Mucosa of stomach (tissue), 1 donor: ENCODE data around the gene ZC3H6.
"Not testable (repeated sequence)": the region's sequence is repeated elsewhere in the genome, so short reads cannot be mapped to it uniquely, and the experiment has no call there.

ENCODE experiments used
- H3K27me3 ChIP-seq: one replicate; pipeline ENCODE4 v1.7.0; 2013; ENCODE audit warnings: mild to moderate bottlenecking, low read length; ENCODE audit not compliant: control insufficient read depth, insufficient read depth
- H3K36me3 ChIP-seq: one replicate; pipeline ENCODE4 v1.7.0; 2013; ENCODE audit warnings: low read length; ENCODE audit not compliant: control insufficient read depth, insufficient read depth
- H3K4me1 ChIP-seq: one replicate; pipeline ENCODE4 v1.7.0; 2013; ENCODE audit warnings: mild to moderate bottlenecking, low read length; ENCODE audit not compliant: control insufficient read depth, insufficient read depth
- H3K4me3 ChIP-seq: one replicate; pipeline ENCODE4 v1.7.0; 2013; ENCODE audit warnings: low read length
- H3K9ac ChIP-seq: one replicate; pipeline ENCODE4 v1.7.0; 2013; ENCODE audit warnings: mild to moderate bottlenecking, low read length, moderate library complexity
- H3K9me3 ChIP-seq: one replicate; pipeline ENCODE4 v1.7.0; 2013; ENCODE audit warnings: mild to moderate bottlenecking, low read length, moderate library complexity; ENCODE audit not compliant: control insufficient read depth
- donor health status: Pancreatic carcinoma.

ZC3H6 gene

GRCh38 chr2:112257575-112257974 is 17.8 kb upstream of the ZC3H6 start:
- H3K9me3 ChIP-seq: no peaks in the 10 kb centered on the region
- H3K36me3 ChIP-seq: no peaks in the 10 kb centered on the region
- H3K4me3 ChIP-seq: no peak overlapping the region
- H3K9ac ChIP-seq: no peak overlapping the region
- no peaks in the 10 kb centered on the region for H3K27me3 ChIP-seq
- peaks cover 5% of the 10 kb centered on the region for H3K4me1 ChIP-seq

GRCh38 chr2:112259509-112260294 is 15.7 kb upstream of the ZC3H6 start:
- Histone ChIP-seq H3K4me3 (no peak overlapping the region), H3K27me3 (no peaks in the 10 kb centered on the region), H3K9ac (no peak overlapping the region), H3K9me3 (no peaks in the 10 kb centered on the region), H3K36me3 (no peaks in the 10 kb centered on the region), H3K4me1 (no peaks in the 10 kb centered on the region)

GRCh38 chr2:112260295-112260625 is 15.1 kb upstream of the ZC3H6 start:
- no peaks in the 10 kb centered on the region for H3K9me3 ChIP-seq
- no peaks in the 10 kb centered on the region for H3K4me1 ChIP-seq
- H3K36me3 ChIP-seq: no peaks in the 10 kb centered on the region
- H3K4me3 ChIP-seq: no peak overlapping the region
- no peak overlapping the region for H3K9ac ChIP-seq
- H3K27me3 ChIP-seq: no peaks in the 10 kb centered on the region

GRCh38 chr2:112262876-112263275 is 12.5 kb upstream of the ZC3H6 start:
- Histone ChIP-seq H3K4me3 (no peak overlapping the region), H3K4me1 (no peaks in the 10 kb centered on the region), H3K9ac (no peak overlapping the region), H3K27me3 (no peaks in the 10 kb centered on the region), H3K36me3 (no peaks in the 10 kb centered on the region), H3K9me3 (no peaks in the 10 kb centered on the region)

GRCh38 chr2:112268547-112268946 is 6.8 kb upstream of the ZC3H6 start:
- Histone ChIP-seq H3K9me3 (no peaks in the 10 kb centered on the region), H3K4me3 (no peak overlapping the region), H3K36me3 (no peaks in the 10 kb centered on the region), H3K27me3 (no peaks in the 10 kb centered on the region), H3K4me1 (no peaks in the 10 kb centered on the region), H3K9ac (no peak overlapping the region)

GRCh38 chr2:112272669-112273068 is 2.7 kb upstream of the ZC3H6 start:
- H3K27me3 ChIP-seq: no peaks in the 10 kb centered on the region
- no peaks in the 10 kb centered on the region for H3K9me3 ChIP-seq
- no peaks in the 10 kb centered on the region for H3K36me3 ChIP-seq
- no peak overlapping the region for H3K9ac ChIP-seq
- no peaks in the 10 kb centered on the region for H3K4me1 ChIP-seq
- no peak overlapping the region for H3K4me3 ChIP-seq

GRCh38 chr2:112273349-112273748 is 2.0 kb upstream of the ZC3H6 start:
- Histone ChIP-seq H3K4me3 (no peak overlapping the region), H3K4me1 (no peaks in the 10 kb centered on the region), H3K9me3 (no peaks in the 10 kb centered on the region)

GRCh38 chr2:112275887-112276773 is 733 bp downstream of the ZC3H6 start:
- Histone ChIP-seq H3K9me3 (no peaks in the 10 kb centered on the region), H3K36me3 (no peaks in the 10 kb centered on the region), H3K27me3 (no peaks in the 10 kb centered on the region), H3K4me1 (no peaks in the 10 kb centered on the region), H3K9ac (peak overlapping the region; percentile 100), H3K4me3 (peak overlapping the region; percentile 98)

More at GRCh38 chr2:112273349-112273748, 2.0 kb upstream of the ZC3H6 start:
- Histone ChIP-seq H3K36me3 (no peaks in the 10 kb centered on the region), H3K9ac (no peak overlapping the region), H3K27me3 (no peaks in the 10 kb centered on the region)

GRCh38 chr2:112276954-112277353 is 1.6 kb downstream of the ZC3H6 start:
- Histone ChIP-seq H3K9me3 (no peaks in the 10 kb centered on the region), H3K9ac (no peak overlapping the region), H3K36me3 (no peaks in the 10 kb centered on the region), H3K27me3 (no peaks in the 10 kb centered on the region), H3K4me3 (no peak overlapping the region), H3K4me1 (no peaks in the 10 kb centered on the region)

GRCh38 chr2:112277596-112278220 is 2.3 kb downstream of the ZC3H6 start:
- H3K9ac ChIP-seq: no peak overlapping the region
- no peak overlapping the region for H3K4me3 ChIP-seq
- H3K4me1 ChIP-seq: no peaks in the 10 kb centered on the region
- H3K27me3 ChIP-seq: no peaks in the 10 kb centered on the region
- H3K36me3 ChIP-seq: no peaks in the 10 kb centered on the region
- no peaks in the 10 kb centered on the region for H3K9me3 ChIP-seq

- H3K27me3 ChIP-seq, H3K4me3 ChIP-seq, H3K36me3 ChIP-seq, H3K9me3 ChIP-seq, H3K4me1 ChIP-seq, H3K9ac ChIP-seq: not testable (repeated sequence)
Observed at GRCh38 chr2:112282066-112282465, 6.7 kb downstream of the ZC3H6 start.

- H3K36me3 ChIP-seq, H3K4me1 ChIP-seq, H3K27me3 ChIP-seq, H3K9ac ChIP-seq, H3K4me3 ChIP-seq, H3K9me3 ChIP-seq: not testable (repeated sequence)
Observed at GRCh38 chr2:112283535-112283934, 8.1 kb downstream of the ZC3H6 start.
